SW 1271 (cell line): ENCODE measurements around the gene MRLN.
"Not testable (repeated sequence)": the region's sequence is repeated elsewhere in the genome, so short reads cannot be mapped to it uniquely, and the experiment has no call there.

Experiments
- DNase-seq, 2 experiments: peaks; one replicate each; lab custom pipeline; 2025; lab: John Stamatoyannopoulos, UW

MRLN gene

DNA sequence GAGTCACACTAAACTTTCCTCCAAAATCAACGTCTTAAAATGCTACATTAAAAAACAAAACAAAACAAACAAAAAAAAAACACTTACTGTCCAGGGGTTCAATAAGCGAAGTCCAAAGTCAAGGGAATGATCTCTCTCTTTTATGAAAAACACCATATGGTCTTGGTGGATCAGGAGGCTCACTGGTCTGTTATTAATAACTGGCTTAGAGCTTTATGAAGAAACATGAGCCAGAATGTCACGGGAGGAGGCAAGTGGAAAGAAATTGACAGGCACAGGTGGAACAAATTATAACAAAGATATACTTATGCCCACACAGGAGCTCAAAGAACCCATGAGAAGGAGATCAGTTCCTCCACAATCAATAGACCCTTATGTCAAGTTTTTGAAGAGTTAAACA, at the start of gene MRLN:
MRLN (minus strand) TSS at position 189 of the 400 bp plus-strand sequence.
- DNase-seq: no peak

DNA sequence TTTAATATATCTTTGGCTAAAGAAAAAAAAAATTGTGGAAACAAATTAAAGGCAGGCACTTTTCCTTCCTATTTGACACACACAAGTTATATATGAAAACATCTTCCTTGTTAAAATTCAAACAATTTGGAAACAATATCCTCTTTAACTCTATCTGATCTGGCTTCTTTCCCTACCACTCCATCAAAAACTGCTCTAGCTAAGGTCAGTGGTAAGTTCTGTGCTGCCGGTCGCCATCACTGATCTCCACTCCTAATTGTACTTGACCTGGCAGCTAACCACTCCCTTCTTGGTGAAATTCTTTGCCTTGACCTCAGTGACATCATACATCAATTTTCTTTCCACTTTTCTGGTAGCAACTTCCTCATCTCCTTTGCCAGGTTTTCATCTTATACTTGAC, 47.9 kb upstream of the MRLN start:
- DNase-seq: no peak

- no peak for DNase-seq
These were observed 46.2 kb upstream of the MRLN start for GRCh38 chr10:59799421-59799820.

- no peak for DNase-seq
These were observed 40.7 kb upstream of the MRLN start for GRCh38 chr10:59793919-59794318.

DNA sequence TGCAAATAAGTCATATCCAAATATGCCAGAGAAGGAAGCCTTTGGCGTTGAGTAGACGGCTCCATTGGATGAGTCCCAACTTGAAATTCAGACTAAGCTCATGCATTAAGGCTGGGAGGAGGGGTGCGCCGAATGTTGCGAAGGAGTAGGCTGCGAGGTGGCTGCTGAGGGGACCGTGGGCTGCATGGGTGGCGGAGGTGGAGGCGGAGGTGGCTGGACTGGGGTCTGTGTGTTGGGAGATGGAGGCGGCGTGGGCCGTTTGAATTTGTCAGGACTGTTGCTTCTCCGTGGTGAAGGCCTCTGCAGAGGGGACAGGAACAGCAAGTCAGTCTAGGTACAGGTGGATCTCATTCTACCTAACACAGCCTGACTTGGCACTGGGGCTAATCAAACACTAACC, 39.6 kb upstream of the MRLN start:
- no peak for DNase-seq

GRCh38 chr10:59791601-59792000, 38.3 kb upstream of the MRLN start:
- DNase-seq: no peak

GRCh38 chr10:59790080-59790479, 36.8 kb upstream of the MRLN start:
- not testable (repeated sequence) for DNase-seq

DNA sequence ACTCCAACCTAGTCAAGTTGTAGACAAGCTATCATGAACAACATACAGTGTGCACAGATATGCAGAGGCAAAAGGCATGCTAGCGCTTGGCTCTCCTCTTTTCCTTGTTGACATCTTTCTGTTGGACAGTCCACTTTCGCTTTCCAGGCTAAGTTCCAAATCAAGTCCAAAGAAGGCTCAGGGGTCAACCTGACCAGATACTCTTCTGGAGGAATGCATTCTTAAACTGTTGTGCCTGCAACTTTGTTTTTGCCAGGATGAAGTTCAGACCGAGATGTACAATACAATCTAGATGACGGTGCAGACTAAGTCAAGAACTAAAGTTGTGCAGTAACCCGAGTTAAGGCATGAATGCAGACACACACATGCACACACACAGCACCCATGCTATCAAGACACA, 35.7 kb upstream of the MRLN start:
- DNase-seq: not testable (repeated sequence)

- DNase-seq: not testable (repeated sequence)
These were observed 33.8 kb upstream of the MRLN start for GRCh38 chr10:59787032-59787431.

- not testable (repeated sequence) for DNase-seq
These were observed 32.2 kb upstream of the MRLN start for GRCh38 chr10:59785476-59785875.

- DNase-seq: no peak
These were observed 28.3 kb upstream of the MRLN start for GRCh38 chr10:59781511-59781910.

- no peak for DNase-seq
These were observed 26.7 kb upstream of the MRLN start for GRCh38 chr10:59779756-59780533.

- no peak for DNase-seq
These were observed 21.2 kb upstream of the MRLN start for GRCh38 chr10:59774451-59774850.

GRCh38 chr10:59773088-59773487, 19.8 kb upstream of the MRLN start:
- DNase-seq: no peak

DNA sequence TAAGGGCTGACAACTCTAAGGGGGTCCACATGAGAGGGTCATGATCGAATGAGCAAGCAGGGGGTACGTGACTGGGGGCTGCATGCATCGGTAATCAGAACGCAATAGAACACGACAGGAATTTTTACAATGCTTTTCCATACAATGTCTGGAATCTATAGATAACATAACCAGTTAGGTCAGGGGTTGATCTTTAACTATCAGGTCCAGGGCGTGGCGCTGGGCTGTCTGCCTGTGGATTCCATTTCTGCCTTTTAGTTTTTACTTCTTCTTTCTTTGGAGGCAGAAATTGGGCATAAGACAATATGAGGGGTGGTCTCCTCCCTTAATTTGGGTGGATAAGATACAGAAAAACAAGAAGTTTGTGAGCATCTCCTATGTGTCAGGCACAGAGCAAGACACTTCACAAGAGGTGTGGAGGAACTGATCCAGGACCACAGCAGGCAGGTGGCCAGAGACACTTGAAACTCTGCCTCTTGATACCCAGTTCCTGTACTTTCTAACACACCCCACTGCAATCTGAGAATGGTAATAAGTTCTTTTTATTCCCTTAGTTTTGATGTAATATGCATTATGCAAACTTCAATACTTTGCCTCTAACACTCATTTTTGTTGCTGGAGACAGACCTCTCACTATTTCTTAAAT, 18.0 kb upstream of the MRLN start:
- DNase-seq: no peak

DNA sequence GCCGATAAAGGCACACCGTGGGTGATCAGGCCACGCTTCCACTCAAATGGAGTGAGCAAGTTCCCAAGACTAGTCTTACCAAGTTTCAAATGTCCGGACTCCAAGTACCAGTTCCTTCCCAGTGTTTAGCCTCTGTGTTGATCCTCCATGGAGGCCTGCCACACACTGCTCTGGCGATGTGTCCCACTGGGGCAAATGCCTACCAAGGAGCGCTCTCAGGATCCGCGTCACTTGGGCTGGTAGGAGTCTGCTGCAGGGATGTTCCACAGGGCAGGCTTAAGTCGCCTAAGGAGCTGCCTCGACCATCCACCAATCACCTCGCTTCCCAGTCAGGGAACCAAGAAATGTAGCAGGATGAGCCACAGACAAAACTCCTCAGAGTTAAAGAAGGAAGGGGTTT, 17.4 kb upstream of the MRLN start:
- DNase-seq: no peak

DNA sequence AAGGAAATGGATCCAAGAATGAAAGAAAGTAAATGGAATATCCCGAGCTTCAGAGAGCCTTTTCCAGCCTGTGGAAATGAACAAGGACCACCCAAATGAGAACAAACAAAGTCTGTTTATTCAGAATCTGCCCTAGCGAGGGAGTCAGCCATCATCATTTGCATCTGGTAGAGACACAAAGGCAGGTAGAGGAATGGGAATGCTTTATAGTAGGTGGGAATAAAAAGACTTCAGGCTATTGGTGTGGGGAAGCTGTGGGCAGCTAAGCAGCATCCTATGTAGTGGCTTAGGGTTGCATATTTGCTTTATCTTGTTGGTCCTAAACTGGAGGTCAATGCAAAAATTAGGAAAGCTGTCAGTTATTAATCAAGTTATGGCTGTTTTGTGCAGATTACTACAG, 9.2 kb upstream of the MRLN start:
- DNase-seq: no peak

DNA sequence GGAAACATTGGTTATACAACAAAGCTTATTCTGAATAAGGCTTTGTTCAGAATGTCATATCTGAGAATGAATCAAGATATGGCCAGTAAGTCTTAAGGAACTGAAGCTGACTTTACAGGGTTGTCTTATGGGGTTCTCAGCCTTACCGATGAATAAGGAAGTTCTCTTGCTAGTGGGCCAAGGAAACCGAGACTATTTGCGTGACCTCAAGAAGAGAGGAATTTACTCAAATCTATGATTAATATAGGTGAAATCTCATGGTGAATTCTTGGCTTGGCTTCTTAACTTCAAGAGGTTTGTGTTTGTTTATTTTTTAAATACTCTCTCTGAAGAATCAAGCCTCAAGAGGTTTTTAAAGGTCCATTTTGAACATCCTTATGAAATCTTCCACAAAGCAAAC, 4.7 kb upstream of the MRLN start:
- no peak for DNase-seq

DNA sequence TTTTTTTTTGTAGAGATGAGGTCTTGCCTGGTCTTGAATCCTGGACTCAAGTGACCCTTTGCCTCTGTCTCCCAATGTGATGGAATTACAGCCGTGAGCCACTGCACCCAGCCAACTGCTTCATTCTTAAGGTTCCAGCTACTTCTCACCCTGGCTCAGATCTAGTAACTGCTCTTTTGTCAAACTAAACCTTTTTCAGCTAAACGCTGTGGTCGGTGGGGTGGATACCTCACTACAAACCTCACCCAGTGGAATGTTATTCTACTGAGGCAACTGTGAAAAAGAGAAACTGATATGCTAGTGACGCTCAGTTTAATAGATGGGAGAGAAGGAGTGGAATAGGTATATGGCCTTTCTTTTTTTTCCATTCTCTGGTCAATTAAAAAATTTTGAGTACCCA, 1.7 kb upstream of the MRLN start:
- DNase-seq: no peak

- no peak for DNase-seq
These were observed 846 bp downstream of the MRLN start for GRCh38 chr10:59752278-59752940.

- DNase-seq: no peak
These were observed 2.9 kb downstream of the MRLN start for GRCh38 chr10:59750155-59750945.

GRCh38 chr10:59748834-59749233, 4.4 kb downstream of the MRLN start:
- DNase-seq: no peak
